ENCODE data around the gene ZDHHC12.

ZDHHC12 gene

DNA sequence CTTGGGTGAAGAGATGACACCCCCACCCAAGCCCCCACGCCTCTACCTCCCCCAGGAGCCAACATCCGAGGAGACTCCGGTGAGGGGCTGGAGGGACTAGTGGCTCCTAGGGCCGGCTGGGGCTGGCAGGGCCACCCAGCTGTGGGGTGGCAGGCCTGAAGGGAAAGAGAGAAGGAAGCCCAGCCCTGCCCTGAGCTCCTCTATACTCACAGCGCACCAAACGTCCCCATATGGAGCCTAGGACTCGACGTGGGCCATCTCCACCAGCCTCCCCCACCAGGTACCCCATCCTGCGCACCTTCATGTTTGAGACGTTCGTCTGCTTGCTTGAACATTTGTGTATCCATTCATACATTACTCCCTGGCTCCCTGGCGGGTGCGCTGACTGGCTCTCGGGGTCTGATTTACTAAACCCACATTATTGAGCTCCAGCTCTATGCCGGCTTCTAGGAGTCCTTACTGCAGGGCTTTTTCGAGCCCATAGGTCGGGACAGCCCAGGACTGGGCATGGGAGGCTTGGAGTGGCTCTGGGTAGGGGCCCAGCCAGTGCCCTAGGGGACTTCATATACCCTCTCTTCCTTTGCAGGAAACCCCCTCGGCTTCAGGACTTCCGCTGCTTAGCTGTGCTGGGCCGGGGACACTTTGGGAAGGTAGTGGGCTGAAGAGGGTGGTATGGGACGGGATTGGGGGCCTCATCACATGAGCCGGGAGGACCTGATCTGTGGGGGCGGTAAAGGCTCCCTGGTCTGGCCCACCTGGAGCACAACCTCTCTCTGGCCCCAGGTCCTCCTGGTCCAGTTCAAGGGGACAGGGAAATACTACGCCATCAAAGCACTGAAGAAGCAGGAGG lies 9.1 kb downstream of the ZDHHC12 start:
- TF ChIP-seq MYC (IDR thresholded peaks at IDR 0.05; ENCODE audit: low read depth, low read length) (no peak), POLR2A (IDR thresholded peaks at IDR 0.05; ENCODE audit: extremely low read depth, insufficient read length) (no peak)
- TF ChIP-seq, protein P1, sequence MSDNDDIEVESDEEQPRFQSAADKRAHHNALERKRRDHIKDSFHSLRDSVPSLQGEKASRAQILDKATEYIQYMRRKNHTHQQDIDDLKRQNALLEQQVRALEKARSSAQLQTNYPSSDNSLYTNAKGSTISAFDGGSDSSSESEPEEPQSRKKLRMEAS (IDR thresholded peaks at IDR 0.05; ENCODE audit: low read depth, low read length) = no peak
- TF ChIP-seq, protein P2, sequence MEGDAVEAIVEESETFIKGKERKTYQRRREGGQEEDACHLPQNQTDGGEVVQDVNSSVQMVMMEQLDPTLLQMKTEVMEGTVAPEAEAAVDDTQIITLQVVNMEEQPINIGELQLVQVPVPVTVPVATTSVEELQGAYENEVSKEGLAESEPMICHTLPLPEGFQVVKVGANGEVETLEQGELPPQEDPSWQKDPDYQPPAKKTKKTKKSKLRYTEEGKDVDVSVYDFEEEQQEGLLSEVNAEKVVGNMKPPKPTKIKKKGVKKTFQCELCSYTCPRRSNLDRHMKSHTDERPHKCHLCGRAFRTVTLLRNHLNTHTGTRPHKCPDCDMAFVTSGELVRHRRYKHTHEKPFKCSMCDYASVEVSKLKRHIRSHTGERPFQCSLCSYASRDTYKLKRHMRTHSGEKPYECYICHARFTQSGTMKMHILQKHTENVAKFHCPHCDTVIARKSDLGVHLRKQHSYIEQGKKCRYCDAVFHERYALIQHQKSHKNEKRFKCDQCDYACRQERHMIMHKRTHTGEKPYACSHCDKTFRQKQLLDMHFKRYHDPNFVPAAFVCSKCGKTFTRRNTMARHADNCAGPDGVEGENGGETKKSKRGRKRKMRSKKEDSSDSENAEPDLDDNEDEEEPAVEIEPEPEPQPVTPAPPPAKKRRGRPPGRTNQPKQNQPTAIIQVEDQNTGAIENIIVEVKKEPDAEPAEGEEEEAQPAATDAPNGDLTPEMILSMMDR (IDR thresholded peaks at IDR 0.05; ENCODE audit: low read depth, low read length) = no peak

DNA sequence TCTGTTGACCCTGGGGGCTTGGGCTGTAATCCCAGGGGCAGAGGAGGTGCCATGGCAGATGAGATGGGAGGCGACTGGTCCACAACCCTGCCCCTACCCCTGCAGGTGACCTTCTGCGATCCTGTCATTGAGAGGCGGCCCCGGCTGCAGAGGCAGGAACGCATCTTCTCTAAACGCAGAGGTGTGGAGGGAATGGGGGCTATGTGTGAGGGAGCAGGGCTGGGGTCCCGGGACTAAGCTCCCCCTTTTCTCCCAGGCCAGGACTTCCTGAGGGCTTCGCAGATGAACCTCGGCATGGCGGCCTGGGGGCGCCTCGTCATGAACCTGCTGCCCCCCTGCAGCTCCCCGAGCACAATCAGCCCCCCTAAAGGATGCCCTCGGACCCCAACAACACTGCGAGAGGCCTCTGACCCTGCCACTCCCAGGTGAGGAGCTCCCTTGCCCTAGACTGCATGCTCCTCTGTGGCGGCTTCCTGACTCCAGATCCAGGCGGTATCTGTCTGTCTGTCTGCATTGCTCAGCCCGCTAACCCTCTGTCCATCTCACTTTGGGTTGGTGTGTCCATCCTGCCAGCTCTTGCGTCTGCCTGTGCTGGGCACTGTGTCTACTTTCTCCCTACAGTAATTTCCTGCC lies 9.9 kb downstream of the ZDHHC12 start:
- TF ChIP-seq, protein P1 (IDR thresholded peaks at IDR 0.05; ENCODE audit: low read depth, low read length) = no peak
- TF ChIP-seq, protein P2 (IDR thresholded peaks at IDR 0.05; ENCODE audit: low read depth, low read length) = no peak
- no peak for TF ChIP-seq MYC (IDR thresholded peaks at IDR 0.05; ENCODE audit: low read depth, low read length)
- TF ChIP-seq POLR2A (IDR thresholded peaks at IDR 0.05; ENCODE audit: extremely low read depth, insufficient read length) = no peak
- DNase-seq (ENCODE audit: low read depth) = no peak
- H3K4me3 ChIP-seq (ENCODE audit: low read depth, low read length) = no peak overlapping the region

More for the DNA sequence above, 9.1 kb downstream of the ZDHHC12 start:
- no peak for DNase-seq (ENCODE audit: low read depth)
- H3K4me3 ChIP-seq (ENCODE audit: low read depth, low read length) = no peak overlapping the region

DNA sequence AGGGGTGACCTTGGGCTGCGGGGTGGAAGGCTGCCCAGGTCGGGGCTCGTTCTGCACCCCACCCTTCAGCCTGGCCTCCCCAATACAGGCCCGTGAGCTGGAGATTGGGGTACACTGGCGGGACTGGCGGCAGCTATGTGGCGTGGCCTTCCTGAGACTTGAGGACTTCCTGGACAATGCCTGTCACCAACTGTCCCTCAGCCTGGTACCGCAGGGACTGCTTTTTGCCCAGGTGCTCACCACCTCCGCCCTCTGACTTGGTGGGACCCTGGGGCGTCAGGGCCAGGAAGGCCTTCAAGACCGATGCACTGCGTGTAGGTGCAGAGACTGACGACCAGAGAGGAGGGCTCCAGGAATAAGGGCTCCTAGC lies 10.5 kb downstream of the ZDHHC12 start:
- DNase-seq (ENCODE audit: low read depth) = no peak
- no peak overlapping the region for H3K4me3 ChIP-seq (ENCODE audit: low read depth, low read length)
- TF ChIP-seq, protein P1 (IDR thresholded peaks at IDR 0.05; ENCODE audit: low read depth, low read length) = no peak
- no peak for TF ChIP-seq POLR2A (IDR thresholded peaks at IDR 0.05; ENCODE audit: extremely low read depth, insufficient read length)
- no peak for TF ChIP-seq MYC (IDR thresholded peaks at IDR 0.05; ENCODE audit: low read depth, low read length)
- TF ChIP-seq, protein P2 (IDR thresholded peaks at IDR 0.05; ENCODE audit: low read depth, low read length) = no peak

DNA sequence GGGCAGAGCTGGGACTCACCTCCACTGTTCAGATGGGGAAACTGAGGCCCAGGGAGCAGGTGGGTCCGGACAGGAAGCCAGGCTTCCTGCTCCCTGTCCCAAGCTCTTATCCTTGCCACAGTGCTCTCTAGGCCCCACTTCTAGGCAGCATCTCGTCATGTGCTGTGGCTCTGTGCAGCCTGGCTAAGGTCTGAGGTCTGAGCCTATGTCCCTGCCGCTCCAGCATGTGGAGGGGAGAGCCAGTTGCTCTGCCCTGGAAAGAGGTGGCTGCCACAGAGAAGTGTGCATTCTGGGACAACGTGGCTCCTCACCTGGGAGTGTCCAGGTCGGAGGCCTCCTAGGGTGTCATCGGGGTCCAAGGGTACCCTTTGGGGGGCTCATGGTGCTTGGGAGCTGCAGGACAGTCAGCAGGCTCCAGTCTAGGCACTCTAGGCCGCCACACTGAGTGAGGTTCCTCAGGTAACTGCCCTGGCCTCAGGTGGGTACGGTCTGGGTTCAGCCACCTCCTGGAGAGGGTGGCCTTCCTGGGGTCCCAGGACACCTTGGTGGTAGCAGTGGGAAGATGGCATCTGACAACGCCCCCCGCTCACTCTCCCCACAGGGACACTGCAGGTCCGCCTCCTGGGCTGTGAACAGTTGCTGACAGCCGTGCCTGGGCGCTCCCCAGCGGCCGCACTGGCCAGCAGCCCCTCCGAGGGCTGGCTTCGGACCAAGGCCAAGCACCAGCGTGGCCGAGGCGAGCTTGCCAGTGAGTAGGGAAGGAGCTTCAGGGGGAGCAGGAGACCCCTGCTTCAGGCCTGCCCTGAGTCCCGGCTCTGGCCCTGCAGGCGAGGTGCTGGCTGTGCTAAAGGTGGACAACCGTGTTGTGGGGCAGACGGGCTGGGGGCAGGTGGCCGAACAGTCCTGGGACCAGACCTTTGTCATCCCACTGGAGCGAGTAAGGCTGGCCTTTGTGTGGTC lies 11.2 kb downstream of the ZDHHC12 start:
- H3K4me3 ChIP-seq (ENCODE audit: low read depth, low read length) = no peak overlapping the region
- no peak for TF ChIP-seq POLR2A (IDR thresholded peaks at IDR 0.05; ENCODE audit: extremely low read depth, insufficient read length)
- TF ChIP-seq, protein P2 (IDR thresholded peaks at IDR 0.05; ENCODE audit: low read depth, low read length) = no peak
- no peak for TF ChIP-seq MYC (IDR thresholded peaks at IDR 0.05; ENCODE audit: low read depth, low read length)
- TF ChIP-seq, protein P1 (IDR thresholded peaks at IDR 0.05; ENCODE audit: low read depth, low read length) = no peak
- no peak for DNase-seq (ENCODE audit: low read depth)

DNA sequence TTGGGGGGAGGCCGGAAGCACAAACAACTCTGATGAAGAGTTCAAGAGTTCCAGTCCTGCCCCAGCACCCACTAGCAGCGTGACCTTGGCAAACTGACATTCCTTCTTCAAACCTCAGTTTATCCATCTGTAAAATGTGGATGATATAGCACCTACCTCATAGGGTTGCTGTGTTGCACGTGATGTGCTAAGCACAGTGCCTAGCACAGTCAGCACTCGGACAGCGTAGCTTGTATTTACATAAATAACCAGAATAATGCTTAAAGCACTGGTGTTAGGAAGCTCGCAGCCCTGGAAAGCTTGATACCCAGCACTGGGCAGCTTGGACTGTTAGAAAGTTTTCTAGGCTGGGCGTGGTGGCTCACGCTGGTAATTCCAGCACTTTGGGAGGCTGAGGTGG lies 16.5 kb downstream of the ZDHHC12 start:
- H3K4me3 ChIP-seq (ENCODE audit: low read depth, low read length) = no peak overlapping the region
- DNase-seq (ENCODE audit: low read depth) = no peak
- TF ChIP-seq POLR2A (IDR thresholded peaks at IDR 0.05; ENCODE audit: extremely low read depth, insufficient read length) = no peak
- TF ChIP-seq, protein P1 (IDR thresholded peaks at IDR 0.05; ENCODE audit: low read depth, low read length) = no peak
- TF ChIP-seq, protein P2 (IDR thresholded peaks at IDR 0.05; ENCODE audit: low read depth, low read length) = no peak
- no peak for TF ChIP-seq MYC (IDR thresholded peaks at IDR 0.05; ENCODE audit: low read depth, low read length)
